Esophagus (tissue), 2 donors: Measurements from ENCODE around the gene HOXA13. TPM values are rescaled to one million over a fixed set of nuclear protein-coding genes. Genes with fewer than 3 reads are reported as not detected.

Source experiments
- H3K27ac ChIP-seq, 2 donors: one replicate each; pipeline ENCODE4 v1.5.1; 2013; ENCODE audit warnings: low read depth in 2 of 2, mild to moderate bottlenecking in 2 of 2, inconsistent platforms in 1 of 2, low read length in 1 of 2, moderate library complexity in 1 of 2
- H3K27me3 ChIP-seq, 2 donors: one replicate each; pipeline ENCODE4 v1.6.1; 2013; ENCODE audit warnings: low read length in 2 of 2, control low read depth in 1 of 2, mild to moderate bottlenecking in 1 of 2; ENCODE audit not compliant: insufficient read depth in 2 of 2, control insufficient read depth in 1 of 2
- H3K36me3 ChIP-seq, 2 donors: one replicate each; pipeline ENCODE4 v1.6.1; 2013; ENCODE audit warnings: low read length in 1 of 2; ENCODE audit not compliant: control insufficient read depth in 2 of 2, insufficient read depth in 2 of 2
- H3K4me1 ChIP-seq, 2 donors: one replicate each; pipeline ENCODE4 v1.6.1; 2013; ENCODE audit warnings: low read length in 1 of 2; ENCODE audit not compliant: control insufficient read depth in 2 of 2, insufficient read depth in 2 of 2
- H3K4me3 ChIP-seq, 2 donors: one replicate each; pipeline ENCODE4 v1.5.1; 2013; ENCODE audit warnings: low read length in 2 of 2, mild to moderate bottlenecking in 2 of 2, low read depth in 1 of 2, moderate library complexity in 1 of 2
- H3K9me3 ChIP-seq, 2 donors: one replicate each; pipeline ENCODE4 v1.6.1; 2013; ENCODE audit warnings: mild to moderate bottlenecking in 2 of 2, low read depth in 1 of 2, low read length in 1 of 2, moderate library complexity in 1 of 2; ENCODE audit not compliant: control insufficient read depth in 2 of 2, insufficient read depth in 1 of 2
- WGBS, 2 donors: extraction: QIAGEN DNeasy Blood & Tissue Kit; methylation state at CpG; one replicate each; pipeline ENCODE4 v1.1.7; 2013; 5-methylcytosine and 5-hydroxymethylcytosine counted together
- polyA plus RNA-seq, 2 donors: library from polyadenylated mRNA; stranded (reverse); fragments of 200-250 nt; gene quantifications; one replicate each; pipeline ENCODE4 v1.2.3, GENCODE V29; 2013
- donor health status: healthy with polysubstance abuse.
- donor health status: Bipolar disorder and iron deficiency.

The HOXA13 gene
- not detected for polyA plus RNA-seq

DNA sequence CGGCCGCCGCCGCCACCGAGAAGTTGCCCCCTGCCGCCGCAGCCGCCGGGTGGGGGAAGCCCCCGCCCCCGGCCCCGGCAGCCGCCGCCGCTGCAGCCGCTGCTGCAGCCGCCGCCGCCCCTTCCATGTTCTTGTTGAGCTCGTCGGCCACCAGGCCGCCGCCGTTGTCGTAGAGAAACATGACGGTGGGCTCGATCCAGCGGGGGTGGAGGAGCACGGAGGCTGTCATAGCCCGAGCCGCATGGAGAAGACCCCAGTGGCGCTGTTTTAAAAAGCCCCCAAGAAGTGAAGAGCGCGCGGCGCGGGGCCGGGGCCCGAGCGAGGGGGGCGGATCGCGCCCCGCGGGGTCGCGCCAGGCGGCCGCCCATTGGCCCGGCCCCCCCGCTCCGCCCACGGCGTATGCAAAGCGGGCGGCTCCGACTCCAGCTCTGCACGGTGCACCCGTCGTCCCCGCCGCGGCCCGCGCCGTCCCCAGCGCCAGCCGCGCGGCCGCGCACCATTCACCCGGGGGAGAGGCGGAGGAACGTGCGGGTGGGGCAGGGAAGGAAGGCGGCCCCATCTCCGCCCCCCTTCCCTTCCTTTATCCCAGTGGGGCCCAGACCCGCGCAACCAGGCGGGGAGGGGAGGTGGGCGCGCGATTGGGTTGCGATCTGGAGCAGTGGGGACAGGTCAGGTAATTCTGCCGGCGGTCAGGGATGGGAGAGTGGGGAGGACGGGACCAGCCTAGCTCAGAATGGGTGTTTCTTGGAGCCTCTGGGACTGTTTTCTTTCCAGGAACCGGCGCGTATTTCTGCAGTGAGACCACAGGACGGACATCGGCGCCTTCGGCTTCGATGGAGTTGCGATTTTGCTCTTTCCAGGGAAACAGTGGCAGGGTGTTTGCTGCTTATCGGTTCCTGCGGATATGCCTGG is at the start of gene HOXA13:
HOXA13 (minus strand) TSS at position 243 of the 912 bp plus-strand sequence; CDS start at position 229, 14 bp downstream.
- Histone ChIP-seq H3K36me3 (no peaks in the 10 kb centered on the region), H3K4me1 (peaks cover 18% of the 10 kb centered on the region in 2 donors), H3K27ac (no peak within 1 kb of the TSS), H3K9me3 (peaks cover 0 to 3% of the 10 kb centered on the region in 2 donors), H3K4me3 (peak within 1 kb of the TSS; percentile 22 to 60), H3K27me3 (peaks cover 21 to 66% of the 10 kb centered on the region in 2 donors)
- WGBS, 2 donors, result 1% methylated on average over 87 to 99 of the region's 99 CpGs

DNA sequence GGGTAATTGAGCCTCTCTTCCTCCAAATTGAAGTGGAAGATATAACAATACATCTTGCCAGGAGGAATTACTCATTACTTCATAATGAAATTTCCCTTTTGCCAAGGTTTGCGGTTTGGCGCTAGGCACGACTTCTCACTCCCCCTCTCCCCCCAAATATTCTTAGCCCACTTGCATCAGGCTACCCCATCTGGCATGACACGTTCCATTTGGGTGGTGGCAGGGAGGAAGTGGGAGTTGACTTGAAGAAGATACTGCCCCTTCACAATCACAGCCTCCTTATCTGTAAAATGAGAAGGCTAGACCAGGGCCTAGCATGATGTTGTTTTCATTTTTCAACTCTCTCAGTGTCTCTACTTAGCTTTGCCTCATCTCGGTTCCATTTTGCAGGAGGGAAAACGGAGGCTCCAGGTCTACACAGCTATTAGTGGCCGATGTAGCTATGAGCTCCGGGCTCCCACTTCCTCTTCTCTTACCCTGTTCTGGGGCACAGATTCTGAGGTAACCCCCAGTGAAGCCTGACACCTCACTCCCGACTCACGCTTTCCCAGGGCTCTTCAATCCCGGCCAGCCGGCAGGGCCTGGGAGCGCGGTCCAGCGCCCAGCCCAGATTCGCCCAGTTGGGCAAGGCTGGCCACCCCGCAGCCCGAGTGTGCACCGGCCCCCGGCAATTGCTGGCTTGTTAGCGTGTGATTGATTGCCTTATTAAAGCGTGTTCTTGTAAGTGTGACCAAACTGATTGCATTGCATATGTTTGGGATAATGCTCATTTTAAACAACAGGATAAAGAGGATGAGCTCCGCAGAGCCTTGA is 49.2 kb upstream of the HOXA13 start:
- H3K27ac ChIP-seq, result no peak overlapping the region
- 12 to 14% methylated on average over 23 of the region's 23 CpGs for WGBS, 2 donors
- H3K9me3 ChIP-seq, result peaks cover 0 to 2% of the 10 kb centered on the region in 2 donors
- H3K27me3 ChIP-seq, result peaks cover 18 to 54% of the 10 kb centered on the region in 2 donors
- peaks cover 10 to 19% of the 10 kb centered on the region in 2 donors for H3K4me1 ChIP-seq
- H3K4me3 ChIP-seq, result no peak overlapping the region
- H3K36me3 ChIP-seq, result no peaks in the 10 kb centered on the region

DNA sequence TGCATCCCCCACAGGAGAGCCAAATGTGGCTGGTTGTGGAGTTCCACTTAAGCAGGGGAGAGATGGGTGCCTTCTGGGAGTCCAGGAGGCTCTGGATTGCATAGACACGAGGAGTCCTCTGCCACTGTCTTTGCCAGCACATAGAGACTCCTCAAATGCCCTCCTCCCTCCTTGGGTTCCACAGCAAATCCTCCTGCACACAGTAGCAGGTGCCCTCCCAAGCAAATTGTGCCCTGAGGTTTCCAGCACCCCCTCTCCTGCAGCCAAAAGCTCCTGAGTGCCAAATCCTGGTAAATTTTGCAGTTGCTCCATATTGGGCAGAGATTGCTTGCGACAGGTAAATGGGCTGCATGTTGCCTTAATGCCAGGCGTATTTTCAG is 48.5 kb upstream of the HOXA13 start:
- 43 to 53% methylated on average over 3 of the region's 3 CpGs for WGBS, 2 donors
- Histone ChIP-seq H3K4me1 (peaks cover 10 to 22% of the 10 kb centered on the region in 2 donors), H3K36me3 (no peaks in the 10 kb centered on the region)

DNA sequence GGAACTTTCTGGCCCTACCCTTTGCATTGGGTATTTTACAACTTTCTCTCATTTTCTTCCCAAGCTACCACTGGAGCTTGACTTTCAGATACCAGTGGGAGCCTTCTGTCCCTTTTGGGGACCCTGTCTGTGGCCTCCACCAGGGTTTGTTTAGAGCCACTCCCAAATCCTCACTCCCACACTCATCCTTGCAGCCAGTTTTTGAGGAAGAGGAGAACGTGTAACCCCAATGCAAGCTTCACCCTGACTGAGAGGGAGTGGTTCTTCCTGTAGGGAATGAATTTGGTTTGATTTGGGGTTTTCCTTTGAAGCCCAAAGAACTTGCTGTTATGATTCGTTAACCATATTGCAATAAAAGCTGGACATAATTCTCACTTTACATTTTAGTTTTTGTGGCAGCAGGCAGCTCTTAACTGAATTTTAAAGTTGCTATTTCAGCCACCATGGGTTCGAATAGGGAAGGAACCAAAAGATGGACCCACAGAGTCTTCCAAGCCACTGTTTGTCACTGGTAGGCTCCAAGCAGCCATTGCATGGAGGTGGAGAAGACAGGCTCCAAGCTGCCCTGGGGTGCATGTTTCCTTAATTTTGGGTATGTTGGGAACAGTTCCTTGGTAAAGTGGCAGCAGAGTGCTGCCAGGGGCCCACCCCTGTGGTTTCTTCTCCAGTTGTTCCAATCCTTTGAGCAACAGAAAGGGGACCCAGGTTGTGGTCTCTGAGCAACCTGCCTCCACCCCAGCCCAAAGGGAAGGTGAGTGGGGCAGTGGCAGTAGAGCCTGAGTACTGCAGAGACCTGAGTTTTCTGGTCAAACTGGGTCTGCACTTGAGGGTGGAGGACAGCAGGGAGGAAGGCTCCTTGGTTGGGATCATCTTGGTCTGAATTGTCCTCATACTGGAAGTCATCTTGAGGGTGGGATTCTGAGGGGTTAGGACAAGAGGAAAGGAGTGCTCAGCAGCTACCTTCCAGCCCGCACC is 47.8 kb upstream of the HOXA13 start:
- no peak overlapping the region for H3K27ac ChIP-seq
- peaks cover 0 to 2% of the 10 kb centered on the region in 2 donors for H3K9me3 ChIP-seq
- no peaks in the 10 kb centered on the region for H3K36me3 ChIP-seq
- no peak overlapping the region for H3K4me3 ChIP-seq
- peaks cover 20 to 57% of the 10 kb centered on the region in 2 donors for H3K27me3 ChIP-seq
- 39 to 47% methylated on average over 4 of the region's 4 CpGs for WGBS, 2 donors
- H3K4me1 ChIP-seq, result peaks cover 10 to 26% of the 10 kb centered on the region in 2 donors

More for the DNA sequence above, 48.5 kb upstream of the HOXA13 start:
- H3K27me3 ChIP-seq, result peaks cover 20 to 59% of the 10 kb centered on the region in 2 donors
- no peak overlapping the region for H3K4me3 ChIP-seq
- H3K27ac ChIP-seq, result no peak overlapping the region
- peaks cover 0 to 2% of the 10 kb centered on the region in 2 donors for H3K9me3 ChIP-seq

DNA sequence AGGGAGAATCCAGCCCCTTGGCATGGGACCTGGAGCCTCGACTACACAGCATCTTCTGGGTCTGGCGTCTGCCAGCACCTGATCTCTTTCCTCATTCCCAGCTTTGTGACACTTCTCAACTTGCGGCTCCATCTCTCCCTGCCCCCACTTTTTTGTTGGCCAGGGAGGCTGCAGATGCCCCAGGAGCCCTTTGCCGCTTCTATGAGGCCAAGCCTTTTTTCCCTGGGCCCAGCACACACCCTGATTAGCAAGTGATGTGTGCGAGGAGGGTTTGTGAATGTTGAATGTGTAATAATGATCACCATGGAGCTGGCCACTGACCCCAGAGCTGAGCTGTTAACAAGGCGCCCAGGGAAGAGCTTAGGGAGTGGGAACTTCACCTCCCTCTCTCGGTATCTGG is 47.1 kb upstream of the HOXA13 start:
- H3K9me3 ChIP-seq, result peaks cover 0 to 2% of the 10 kb centered on the region in 2 donors
- 47 to 60% methylated on average over 7 of the region's 7 CpGs for WGBS, 2 donors
- H3K36me3 ChIP-seq, result no peaks in the 10 kb centered on the region
- no peak overlapping the region for H3K27ac ChIP-seq
- H3K4me1 ChIP-seq, result peaks cover 10 to 27% of the 10 kb centered on the region in 2 donors
- peaks cover 24 to 57% of the 10 kb centered on the region in 2 donors for H3K27me3 ChIP-seq
- H3K4me3 ChIP-seq, result no peak overlapping the region

DNA sequence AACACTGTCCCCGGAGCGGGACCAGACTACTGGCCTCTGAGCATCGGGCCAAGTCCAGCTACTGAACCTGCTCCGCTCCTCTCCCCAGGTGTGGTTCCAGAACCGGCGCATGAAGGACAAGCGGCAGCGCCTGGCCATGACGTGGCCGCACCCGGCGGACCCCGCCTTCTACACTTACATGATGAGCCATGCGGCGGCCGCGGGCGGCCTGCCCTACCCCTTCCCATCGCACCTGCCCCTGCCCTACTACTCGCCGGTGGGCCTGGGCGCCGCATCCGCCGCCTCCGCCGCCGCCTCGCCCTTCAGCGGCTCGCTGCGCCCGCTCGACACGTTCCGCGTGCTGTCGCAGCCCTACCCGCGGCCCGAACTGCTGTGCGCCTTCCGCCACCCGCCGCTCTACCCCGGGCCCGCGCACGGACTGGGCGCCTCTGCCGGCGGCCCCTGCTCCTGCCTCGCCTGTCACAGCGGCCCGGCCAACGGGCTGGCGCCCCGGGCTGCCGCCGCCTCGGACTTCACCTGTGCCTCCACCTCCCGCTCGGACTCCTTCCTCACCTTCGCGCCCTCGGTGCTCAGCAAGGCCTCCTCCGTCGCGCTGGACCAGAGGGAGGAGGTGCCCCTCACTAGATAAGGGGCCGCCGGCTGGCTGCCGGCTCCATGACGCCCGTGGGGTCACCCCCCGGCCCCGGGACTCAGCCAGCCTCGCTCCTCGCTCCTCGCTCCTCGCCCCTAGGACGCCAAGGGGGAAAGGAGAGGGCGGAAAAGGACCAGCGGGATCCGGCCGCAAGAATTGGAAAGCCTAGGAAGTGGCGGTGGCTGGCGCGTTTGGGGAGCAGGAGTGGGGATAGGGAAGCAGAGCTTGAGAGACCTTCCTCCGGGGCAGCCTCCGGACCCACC is 46.2 kb upstream of the HOXA13 start:
- peak overlapping the region; percentile 1 to 26 for H3K4me3 ChIP-seq

DNA sequence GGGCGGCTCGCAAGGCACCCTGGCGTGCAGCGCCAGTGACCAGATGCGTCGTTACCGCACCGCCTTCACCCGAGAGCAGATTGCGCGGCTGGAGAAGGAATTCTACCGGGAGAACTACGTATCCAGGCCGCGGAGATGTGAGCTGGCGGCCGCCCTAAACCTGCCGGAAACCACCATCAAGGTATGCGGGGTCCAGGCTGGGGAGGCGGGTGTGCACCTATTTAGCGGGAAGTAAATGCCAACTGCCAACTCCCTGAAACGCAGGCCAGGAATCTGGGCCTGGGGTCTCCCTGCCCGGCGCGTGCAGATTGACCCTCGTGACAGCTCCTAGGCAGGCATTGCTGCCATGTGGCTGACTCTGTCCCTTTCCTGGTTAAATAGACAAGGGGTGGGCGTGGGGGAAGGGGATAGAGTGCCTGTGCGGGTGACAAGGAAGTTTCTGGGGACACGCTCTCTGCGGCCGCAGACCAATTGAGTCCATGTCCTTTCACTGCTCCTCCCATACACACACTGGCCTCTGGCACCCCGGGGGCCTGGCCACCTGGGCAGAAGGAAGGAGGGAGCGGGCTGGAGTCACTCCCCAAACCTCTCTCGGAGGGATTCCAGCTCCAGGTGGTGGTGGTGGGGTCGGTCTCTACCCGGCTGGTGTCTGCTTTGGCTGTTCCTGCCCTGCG is 45.4 kb upstream of the HOXA13 start:
- 13 to 14% methylated on average over 35 to 37 of the region's 37 CpGs for whole genome bisulfite sequencing, 2 donors
- no peak overlapping the region for H3K27ac ChIP-seq
- H3K9me3 ChIP-seq, result peaks cover 0 to 2% of the 10 kb centered on the region in 2 donors
- peaks cover 10 to 23% of the 10 kb centered on the region in 2 donors for H3K4me1 ChIP-seq
- peaks cover 23 to 71% of the 10 kb centered on the region in 2 donors for H3K27me3 ChIP-seq
- peak overlapping the region in 1 of 2 donors; percentile 26 for H3K4me3 ChIP-seq
- no peaks in the 10 kb centered on the region for H3K36me3 ChIP-seq

More for the DNA sequence above, 46.2 kb upstream of the HOXA13 start:
- no peak overlapping the region for H3K27ac ChIP-seq
- no peaks in the 10 kb centered on the region for H3K36me3 ChIP-seq
- peaks cover 24 to 64% of the 10 kb centered on the region in 2 donors for H3K27me3 ChIP-seq
- H3K9me3 ChIP-seq, result peaks cover 0 to 2% of the 10 kb centered on the region in 2 donors
- H3K4me1 ChIP-seq, result peaks cover 10 to 23% of the 10 kb centered on the region in 2 donors
- WGBS, 2 donors, result 3 to 5% methylated on average over 74 to 90 of the region's 90 CpGs
